HL-60 (cell line): ENCODE data around the gene SART1.

Experiments used
- CTCF ChIP-seq: IDR thresholded peaks from one replicate; pipeline ENCODE4 v1.5.1; 2011; ENCODE audit warnings: low read length, control low read depth, inconsistent platforms; ENCODE audit not compliant: insufficient read depth
- REST ChIP-seq: IDR thresholded peaks from 2 replicates; pipeline ENCODE4 v1.6.1; 2012; ENCODE audit warnings: low read depth; ENCODE audit not compliant: insufficient replicate concordance

- TF ChIP-seq REST: no peak
- TF ChIP-seq CTCF: no peak
Measured at GRCh38 chr11:66008095-66008467, 46.5 kb downstream of the SART1 start.
